NCI-H2081 (cell line): ENCODE measurements around the gene DNAJC12.
"Not testable (repeated sequence)": the region's sequence is repeated elsewhere in the genome, so short reads cannot be mapped to it uniquely, and the experiment has no call there.

ENCODE experiments used
- DNase-seq, 2 experiments: peaks; one replicate each; lab custom pipeline; 2025; lab: John Stamatoyannopoulos, UW

Gene DNAJC12

GRCh38 chr10:67790534-67791408 is 47.2 kb downstream of the DNAJC12 start:
- no peak for DNase-seq

- DNase-seq = no peak
Measured at GRCh38 chr10:67789769-67790168, 48.2 kb downstream of the DNAJC12 start.

- no peak for DNase-seq
Measured at GRCh38 chr10:67788028-67788886, 49.7 kb downstream of the DNAJC12 start.

GRCh38 chr10:67785098-67785497 is 52.9 kb downstream of the DNAJC12 start:
- DNase-seq = peak in 1 of 2 experiments; percentile 24

GRCh38 chr10:67784474-67784873 is 53.5 kb downstream of the DNAJC12 start:
- DNase-seq = no peak

- no peak for DNase-seq
Measured at GRCh38 chr10:67783606-67784294, 54.2 kb downstream of the DNAJC12 start.

- no peak for DNase-seq
Measured at GRCh38 chr10:67782530-67782929, 55.5 kb downstream of the DNAJC12 start.

- no peak for DNase-seq
Measured at GRCh38 chr10:67780759-67781538, 57.0 kb downstream of the DNAJC12 start.

GRCh38 chr10:67780204-67780621 is 57.8 kb downstream of the DNAJC12 start:
- DNase-seq = not testable (repeated sequence)

- DNase-seq = peak; percentile 65 to 67
Measured at GRCh38 chr10:67779465-67780203, 58.4 kb downstream of the DNAJC12 start.

- no peak for DNase-seq
Measured at GRCh38 chr10:67776371-67776770, 61.6 kb downstream of the DNAJC12 start.

GRCh38 chr10:67775279-67775678 is 62.7 kb downstream of the DNAJC12 start:
- DNase-seq = no peak

GRCh38 chr10:67772894-67773511 is 65.0 kb downstream of the DNAJC12 start:
- no peak for DNase-seq

GRCh38 chr10:67772151-67772550 is 65.8 kb downstream of the DNAJC12 start:
- DNase-seq = no peak

GRCh38 chr10:67771200-67771599 is 66.8 kb downstream of the DNAJC12 start:
- DNase-seq = no peak

GRCh38 chr10:67770537-67770936 is 67.5 kb downstream of the DNAJC12 start:
- no peak for DNase-seq

- no peak for DNase-seq
Measured at GRCh38 chr10:67767244-67767643, 70.7 kb downstream of the DNAJC12 start.

GRCh38 chr10:67764012-67764822 is 73.8 kb downstream of the DNAJC12 start:
- DNase-seq = peak; percentile 79 to 84

- DNase-seq = peak; percentile 59 to 63
Measured at GRCh38 chr10:67763499-67764011, 74.4 kb downstream of the DNAJC12 start.
